SU-DHL-6 (cell line): ENCODE data around the gene KCP.

ENCODE experiments used
- CTCF ChIP-seq: fragments of 200-600 bp; sonication (generic); IDR thresholded peaks from one replicate; pipeline ENCODE4 v1.5.1; 2017; ENCODE audit warnings: antibody characterized with exemption, mild to moderate bottlenecking, low read length, moderate library complexity; ENCODE audit not compliant: insufficient read depth, poor library complexity, severe bottlenecking
- EZH2phosphoT487 ChIP-seq: fragments of 200-600 bp; sonication (generic), shearing (Covaris generic); conservative IDR thresholded peaks from 2 replicates; pipeline ENCODE4 v1.6.1; 2018; ENCODE audit warnings: mild to moderate bottlenecking, antibody characterized with exemption, low read length, moderate library complexity, mixed read lengths

GRCh38 chr7:128845987-128846386, 64.5 kb downstream of the KCP start:
- TF ChIP-seq CTCF (no peak), EZH2phosphoT487 (no peak)
